Prostate gland (tissue), 2 donors: Measurements from ENCODE around the gene DDX47.

Experiments used
- CTCF ChIP-seq, 4 experiments: fragments of 200-600 bp in 2 of 4; fragments of 450-650 bp in 2 of 4; sonication (generic) in 2 of 4; IDR thresholded peaks; 1 replicate in 3 of 4; 2 replicates in 1 of 4; pipeline ENCODE4 v1.5.1; 2016 to 2019; ENCODE audit warnings: antibody characterized with exemption in 4 of 4, mild to moderate bottlenecking in 2 of 4, moderate library complexity in 2 of 4
- POLR2A ChIP-seq: fragments of 450-650 bp; IDR thresholded peaks from one replicate; pipeline ENCODE4 v1.6.1; 2016; ENCODE audit warnings: antibody characterized with exemption, mild to moderate bottlenecking

- no peak for TF ChIP-seq CTCF (IDR thresholded peaks at IDR 0.05)
- TF ChIP-seq POLR2A: no peak
Observed at GRCh38 chr12:12797794-12798152, 15.4 kb upstream of the DDX47 start.
